ENCODE measurements around the gene AGPAT3.

DNA sequence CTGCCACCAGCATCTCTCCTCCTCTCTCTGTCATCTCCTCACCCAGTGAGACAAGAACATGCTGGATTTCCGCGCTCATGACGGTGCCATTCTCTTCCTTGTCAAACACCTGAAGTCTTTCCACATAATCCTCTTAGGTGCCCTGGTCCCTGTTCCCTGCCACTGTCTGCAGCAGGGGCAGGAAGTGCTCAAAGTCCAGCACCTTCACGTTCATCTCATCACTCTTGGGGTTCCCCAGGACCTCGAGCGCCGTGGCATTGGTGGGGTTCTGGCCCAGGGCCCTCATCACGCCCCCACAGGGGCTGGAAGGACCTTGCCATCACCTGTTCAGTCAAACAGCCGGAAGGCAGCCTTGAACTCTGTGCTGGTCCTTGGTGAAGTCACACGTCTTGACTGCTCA, 9.1 kb upstream of the AGPAT3 start:
- TF ChIP-seq, protein P1, sequence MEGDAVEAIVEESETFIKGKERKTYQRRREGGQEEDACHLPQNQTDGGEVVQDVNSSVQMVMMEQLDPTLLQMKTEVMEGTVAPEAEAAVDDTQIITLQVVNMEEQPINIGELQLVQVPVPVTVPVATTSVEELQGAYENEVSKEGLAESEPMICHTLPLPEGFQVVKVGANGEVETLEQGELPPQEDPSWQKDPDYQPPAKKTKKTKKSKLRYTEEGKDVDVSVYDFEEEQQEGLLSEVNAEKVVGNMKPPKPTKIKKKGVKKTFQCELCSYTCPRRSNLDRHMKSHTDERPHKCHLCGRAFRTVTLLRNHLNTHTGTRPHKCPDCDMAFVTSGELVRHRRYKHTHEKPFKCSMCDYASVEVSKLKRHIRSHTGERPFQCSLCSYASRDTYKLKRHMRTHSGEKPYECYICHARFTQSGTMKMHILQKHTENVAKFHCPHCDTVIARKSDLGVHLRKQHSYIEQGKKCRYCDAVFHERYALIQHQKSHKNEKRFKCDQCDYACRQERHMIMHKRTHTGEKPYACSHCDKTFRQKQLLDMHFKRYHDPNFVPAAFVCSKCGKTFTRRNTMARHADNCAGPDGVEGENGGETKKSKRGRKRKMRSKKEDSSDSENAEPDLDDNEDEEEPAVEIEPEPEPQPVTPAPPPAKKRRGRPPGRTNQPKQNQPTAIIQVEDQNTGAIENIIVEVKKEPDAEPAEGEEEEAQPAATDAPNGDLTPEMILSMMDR (IDR thresholded peaks at IDR 0.05): no peak
- TF ChIP-seq POLR2A (IDR thresholded peaks at IDR 0.05) (no peak), EP300 (IDR thresholded peaks at IDR 0.05) (no peak)

Data from ovary (tissue), 3 donors.